Measurements from ENCODE around the gene OTUD4.

Gene OTUD4

DNA sequence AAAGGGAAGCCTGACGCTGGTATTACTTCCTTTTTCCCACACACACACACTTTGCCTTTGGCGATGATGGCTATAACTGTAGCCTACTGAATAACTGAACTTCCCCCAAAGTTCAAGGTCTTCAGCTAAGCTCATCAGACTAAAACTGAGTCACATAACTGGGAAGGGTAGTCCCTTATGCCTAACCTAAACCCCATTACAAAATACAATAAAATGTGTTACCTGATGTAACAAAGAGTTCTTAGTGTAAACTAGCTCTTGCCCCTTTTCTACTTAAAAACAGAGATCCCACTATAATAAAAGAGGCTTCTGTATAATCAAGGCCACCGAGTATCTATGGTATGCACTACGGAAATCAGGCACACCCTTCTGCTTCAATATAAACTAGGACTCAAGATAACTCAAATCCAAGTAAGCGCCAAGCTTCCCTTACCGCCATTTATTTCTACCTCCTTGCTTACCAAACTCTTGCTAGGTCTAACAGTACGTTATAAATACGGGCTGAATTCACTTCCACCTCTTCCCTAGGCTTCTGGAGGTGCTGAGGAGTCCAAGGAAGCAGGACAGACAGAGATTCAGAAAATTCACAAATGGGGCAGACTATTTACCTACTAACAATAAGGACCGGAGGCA is 2.4 kb downstream of the OTUD4 start:
- Histone ChIP-seq H3K27me3 (ENCODE audit: control insufficient read depth, insufficient read depth, low read length) (no peaks in the 10 kb centered on the region), H3K36me3 (ENCODE audit: control insufficient read depth, insufficient read depth, low read length) (no peaks in the 10 kb centered on the region), H3K4me1 (ENCODE audit: control insufficient read depth, insufficient read depth, low read length) (peaks cover 18% of the 10 kb centered on the region), H3K9ac (ENCODE audit: low read length) (peak overlapping the region; percentile 87), H3K4me3 (ENCODE audit: low read length) (peak overlapping the region; percentile 79), H3K9me3 (ENCODE audit: control insufficient read depth, low read length) (no peaks in the 10 kb centered on the region)

DNA sequence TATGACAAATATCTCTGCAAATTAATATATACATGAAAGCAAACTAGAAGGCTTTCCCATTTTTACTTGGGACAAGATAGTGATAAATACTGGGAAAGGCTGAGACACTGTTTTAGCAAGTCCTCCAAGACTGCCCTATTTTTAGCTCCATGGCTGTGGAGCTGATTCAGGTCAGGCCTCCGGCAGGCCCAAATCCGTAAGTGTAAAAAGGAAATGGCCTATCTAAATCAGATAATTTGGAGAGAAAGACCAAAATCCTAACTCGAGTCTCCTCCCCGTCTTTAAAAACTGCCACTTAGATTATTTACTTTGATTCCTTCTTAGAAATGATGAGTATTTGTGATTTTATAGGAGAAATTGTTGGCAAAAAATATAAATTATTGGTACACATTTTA is 2.9 kb downstream of the OTUD4 start:
- peak overlapping the region; percentile 79 for H3K4me3 ChIP-seq (ENCODE audit: low read length)

DNA sequence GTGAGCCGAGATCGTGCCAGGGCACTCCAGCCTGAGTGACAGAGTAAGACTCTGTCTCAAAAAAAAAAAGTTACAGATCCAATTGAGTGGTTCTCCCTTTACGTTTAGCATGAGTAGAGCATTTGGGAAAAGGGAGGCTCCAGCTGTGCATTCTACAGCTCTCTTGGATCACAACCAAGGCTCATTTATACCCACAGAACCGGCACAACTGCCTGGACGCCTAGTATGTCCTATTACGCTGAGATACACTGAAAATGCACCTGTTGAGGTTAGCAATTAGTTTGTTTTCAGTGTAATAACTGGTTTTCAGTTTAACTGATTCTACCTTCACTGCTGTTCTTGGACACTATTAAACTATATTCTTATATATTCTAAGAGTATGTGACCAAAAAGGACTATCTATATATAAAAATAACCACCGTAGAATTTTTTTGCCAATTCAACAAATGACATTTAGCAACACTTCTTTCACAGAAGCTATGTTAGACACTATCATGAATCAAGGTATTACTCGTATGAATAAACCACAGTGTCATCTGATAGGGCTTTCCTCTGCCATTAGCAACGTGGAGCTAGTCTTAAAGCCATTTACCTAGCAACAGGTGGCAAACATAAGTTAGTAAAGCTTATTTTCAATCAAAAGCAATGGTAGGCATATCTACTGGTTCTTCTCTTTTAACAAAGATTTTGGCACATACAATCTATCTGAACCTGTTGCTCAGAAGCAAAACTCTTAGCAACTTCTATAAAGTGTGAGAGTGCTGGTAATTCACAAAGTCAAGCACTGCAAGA is 3.6 kb downstream of the OTUD4 start:
- Histone ChIP-seq H3K27me3 (ENCODE audit: control insufficient read depth, insufficient read depth, low read length) (no peaks in the 10 kb centered on the region), H3K4me3 (ENCODE audit: low read length) (no peak overlapping the region), H3K4me1 (ENCODE audit: control insufficient read depth, insufficient read depth, low read length) (peaks cover 18% of the 10 kb centered on the region), H3K9me3 (ENCODE audit: control insufficient read depth, low read length) (no peaks in the 10 kb centered on the region), H3K36me3 (ENCODE audit: control insufficient read depth, insufficient read depth, low read length) (no peaks in the 10 kb centered on the region), H3K9ac (ENCODE audit: low read length) (no peak overlapping the region)

More for the DNA sequence above, 2.9 kb downstream of the OTUD4 start:
- Histone ChIP-seq H3K36me3 (ENCODE audit: control insufficient read depth, insufficient read depth, low read length) (no peaks in the 10 kb centered on the region), H3K27me3 (ENCODE audit: control insufficient read depth, insufficient read depth, low read length) (no peaks in the 10 kb centered on the region), H3K9ac (ENCODE audit: low read length) (no peak overlapping the region), H3K9me3 (ENCODE audit: control insufficient read depth, low read length) (no peaks in the 10 kb centered on the region), H3K4me1 (ENCODE audit: control insufficient read depth, insufficient read depth, low read length) (peaks cover 18% of the 10 kb centered on the region)

DNA sequence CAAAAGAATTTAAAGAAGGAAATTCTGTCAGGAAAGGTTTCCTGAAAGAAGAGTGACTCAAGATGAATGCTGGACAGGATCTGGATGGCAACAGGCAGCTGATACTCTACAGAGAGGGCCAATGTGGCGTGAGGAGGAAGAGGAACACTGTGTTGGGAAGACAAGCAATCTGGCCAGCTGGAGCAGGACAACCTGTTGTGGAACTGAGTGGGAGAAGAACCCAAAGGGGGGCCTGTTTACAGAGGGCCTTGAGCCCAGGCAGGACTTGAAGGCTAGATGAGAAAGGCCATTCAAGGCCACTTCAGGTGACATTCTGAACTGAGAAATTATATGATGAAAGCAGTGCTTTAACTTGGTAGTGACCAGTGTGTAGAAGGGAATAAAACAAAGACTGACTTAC is 8.5 kb downstream of the OTUD4 start:
- peaks cover 4% of the 10 kb centered on the region for H3K36me3 ChIP-seq (ENCODE audit: control insufficient read depth, insufficient read depth, low read length)
- no peak overlapping the region for H3K9ac ChIP-seq (ENCODE audit: low read length)
- H3K4me1 ChIP-seq (ENCODE audit: control insufficient read depth, insufficient read depth, low read length), result peaks cover 4% of the 10 kb centered on the region
- no peak overlapping the region for H3K4me3 ChIP-seq (ENCODE audit: low read length)
- no peaks in the 10 kb centered on the region for H3K27me3 ChIP-seq (ENCODE audit: control insufficient read depth, insufficient read depth, low read length)
- no peaks in the 10 kb centered on the region for H3K9me3 ChIP-seq (ENCODE audit: control insufficient read depth, low read length)

DNA sequence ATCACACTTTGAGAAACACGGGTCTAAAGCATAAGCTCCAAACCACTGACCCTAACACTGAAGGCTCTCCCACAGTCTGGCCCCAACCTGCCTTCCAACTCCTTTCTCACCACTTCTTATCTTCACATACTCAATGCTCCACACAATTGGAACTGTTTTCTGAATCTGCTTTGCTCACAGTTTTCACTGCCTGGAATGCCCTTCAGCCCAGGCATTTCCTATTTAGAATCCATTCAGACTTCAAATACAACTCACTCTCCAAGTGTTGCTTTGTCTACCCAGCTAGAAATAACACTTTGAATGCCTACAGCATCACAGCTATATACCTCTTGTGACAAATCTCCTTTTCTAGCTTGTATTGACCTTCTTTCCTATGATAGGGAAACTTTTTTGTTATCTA is 10.2 kb downstream of the OTUD4 start:
- Histone ChIP-seq H3K9me3 (ENCODE audit: control insufficient read depth, low read length) (no peaks in the 10 kb centered on the region), H3K4me3 (ENCODE audit: low read length) (no peak overlapping the region), H3K27me3 (ENCODE audit: control insufficient read depth, insufficient read depth, low read length) (no peaks in the 10 kb centered on the region), H3K4me1 (ENCODE audit: control insufficient read depth, insufficient read depth, low read length) (no peaks in the 10 kb centered on the region), H3K36me3 (ENCODE audit: control insufficient read depth, insufficient read depth, low read length) (peaks cover 4% of the 10 kb centered on the region), H3K9ac (ENCODE audit: low read length) (no peak overlapping the region)

DNA sequence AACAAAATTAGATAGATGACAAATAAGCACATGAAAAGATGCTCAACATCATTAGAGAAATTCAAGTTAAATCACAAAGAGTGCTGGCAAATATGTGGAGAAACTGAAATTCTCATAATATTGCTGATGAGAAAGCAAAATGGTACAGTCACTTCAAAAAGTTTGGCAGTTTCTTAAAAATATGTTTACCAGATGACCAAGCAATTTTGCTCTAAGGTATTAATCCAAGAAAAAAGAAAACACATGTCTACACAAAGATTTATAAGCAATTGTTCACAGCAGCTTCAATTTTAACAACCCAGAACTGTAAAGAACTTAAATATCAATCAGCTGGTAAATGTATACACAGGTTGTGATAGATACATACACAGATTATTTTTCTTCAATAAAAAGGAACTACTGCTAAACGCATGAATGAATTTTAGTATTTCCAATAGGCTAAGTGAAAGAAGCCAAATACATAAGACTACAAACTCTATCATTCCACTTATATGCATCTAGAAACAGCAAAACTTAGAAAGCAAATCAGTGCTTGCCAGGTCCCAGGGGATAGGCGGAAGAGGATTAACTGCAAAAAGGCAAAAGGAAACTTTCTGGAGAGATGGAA is 11.7 kb downstream of the OTUD4 start:
- Histone ChIP-seq H3K36me3 (ENCODE audit: control insufficient read depth, insufficient read depth, low read length) (peaks cover 4% of the 10 kb centered on the region), H3K4me1 (ENCODE audit: control insufficient read depth, insufficient read depth, low read length) (no peaks in the 10 kb centered on the region)

DNA sequence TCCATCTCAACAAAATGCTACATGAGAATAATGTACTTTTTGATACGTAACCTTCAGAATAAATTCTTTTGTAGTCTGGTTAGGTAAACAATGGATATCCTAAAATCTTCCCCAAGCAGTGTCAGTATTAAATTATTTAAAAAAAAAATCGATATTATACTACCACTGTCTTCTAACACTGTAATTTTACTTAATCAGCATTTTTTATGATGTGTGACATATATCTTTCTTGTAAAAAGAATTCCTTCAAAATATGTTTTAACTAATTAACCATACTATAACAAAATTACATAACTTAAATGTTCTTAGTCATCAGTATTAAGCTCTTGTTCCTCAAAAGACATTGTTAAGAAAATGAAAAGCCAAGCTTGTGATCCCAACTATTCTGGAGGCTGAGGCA is 12.5 kb downstream of the OTUD4 start:
- H3K4me3 ChIP-seq (ENCODE audit: low read length), result no peak overlapping the region
- H3K9me3 ChIP-seq (ENCODE audit: control insufficient read depth, low read length), result no peaks in the 10 kb centered on the region
- peaks cover 4% of the 10 kb centered on the region for H3K36me3 ChIP-seq (ENCODE audit: control insufficient read depth, insufficient read depth, low read length)
- no peaks in the 10 kb centered on the region for H3K27me3 ChIP-seq (ENCODE audit: control insufficient read depth, insufficient read depth, low read length)
- H3K4me1 ChIP-seq (ENCODE audit: control insufficient read depth, insufficient read depth, low read length), result no peaks in the 10 kb centered on the region
- no peak overlapping the region for H3K9ac ChIP-seq (ENCODE audit: low read length)

More for the DNA sequence above, 11.7 kb downstream of the OTUD4 start:
- Histone ChIP-seq H3K9ac (ENCODE audit: low read length) (no peak overlapping the region), H3K27me3 (ENCODE audit: control insufficient read depth, insufficient read depth, low read length) (no peaks in the 10 kb centered on the region), H3K9me3 (ENCODE audit: control insufficient read depth, low read length) (no peaks in the 10 kb centered on the region), H3K4me3 (ENCODE audit: low read length) (no peak overlapping the region)

DNA sequence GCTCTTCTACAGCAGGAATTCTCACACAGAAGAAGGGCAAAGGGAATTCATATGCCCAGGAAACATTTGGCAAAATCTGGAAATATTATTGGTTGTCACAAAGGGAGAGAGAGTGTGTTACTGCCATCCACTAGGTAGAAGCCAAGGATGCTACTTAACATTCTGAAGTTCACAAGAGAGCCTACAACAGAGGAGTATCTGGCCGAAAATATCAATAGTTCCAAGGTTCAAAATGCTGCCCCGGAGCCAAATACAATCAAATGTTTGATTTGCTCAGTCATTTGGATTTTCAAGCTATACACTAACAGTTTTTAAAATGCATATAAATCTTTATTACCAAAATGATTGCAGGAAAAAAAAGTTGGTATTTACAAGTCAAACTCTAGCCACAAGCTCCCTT is 18.8 kb downstream of the OTUD4 start:
- H3K9ac ChIP-seq (ENCODE audit: low read length), result no peak overlapping the region
- no peaks in the 10 kb centered on the region for H3K9me3 ChIP-seq (ENCODE audit: control insufficient read depth, low read length)
- no peaks in the 10 kb centered on the region for H3K4me1 ChIP-seq (ENCODE audit: control insufficient read depth, insufficient read depth, low read length)
- no peaks in the 10 kb centered on the region for H3K36me3 ChIP-seq (ENCODE audit: control insufficient read depth, insufficient read depth, low read length)
- H3K27me3 ChIP-seq (ENCODE audit: control insufficient read depth, insufficient read depth, low read length), result no peaks in the 10 kb centered on the region
- no peak overlapping the region for H3K4me3 ChIP-seq (ENCODE audit: low read length)

DNA sequence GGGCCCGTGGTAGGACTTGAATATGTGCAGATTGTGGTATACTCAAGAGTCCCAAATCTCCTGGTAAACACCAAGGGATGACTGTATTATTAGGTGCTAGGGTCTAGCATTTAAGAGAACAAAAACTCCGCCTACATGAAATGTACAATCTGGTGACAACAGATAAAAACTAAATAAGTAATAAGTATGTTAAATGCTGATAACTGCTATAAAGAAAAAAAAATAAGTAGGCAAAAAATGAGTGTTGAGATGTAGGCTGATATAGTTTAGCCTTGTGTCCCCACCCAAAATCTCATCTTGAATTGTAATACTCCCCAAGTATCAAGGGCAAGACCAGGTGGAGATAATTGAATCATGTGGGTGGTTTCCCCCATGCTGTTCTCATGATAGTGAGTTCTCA is 23.4 kb downstream of the OTUD4 start:
- Histone ChIP-seq H3K4me1 (ENCODE audit: control insufficient read depth, insufficient read depth, low read length) (no peaks in the 10 kb centered on the region), H3K27me3 (ENCODE audit: control insufficient read depth, insufficient read depth, low read length) (no peaks in the 10 kb centered on the region), H3K9ac (ENCODE audit: low read length) (no peak overlapping the region), H3K4me3 (ENCODE audit: low read length) (no peak overlapping the region), H3K9me3 (ENCODE audit: control insufficient read depth, low read length) (no peaks in the 10 kb centered on the region), H3K36me3 (ENCODE audit: control insufficient read depth, insufficient read depth, low read length) (no peaks in the 10 kb centered on the region)

DNA sequence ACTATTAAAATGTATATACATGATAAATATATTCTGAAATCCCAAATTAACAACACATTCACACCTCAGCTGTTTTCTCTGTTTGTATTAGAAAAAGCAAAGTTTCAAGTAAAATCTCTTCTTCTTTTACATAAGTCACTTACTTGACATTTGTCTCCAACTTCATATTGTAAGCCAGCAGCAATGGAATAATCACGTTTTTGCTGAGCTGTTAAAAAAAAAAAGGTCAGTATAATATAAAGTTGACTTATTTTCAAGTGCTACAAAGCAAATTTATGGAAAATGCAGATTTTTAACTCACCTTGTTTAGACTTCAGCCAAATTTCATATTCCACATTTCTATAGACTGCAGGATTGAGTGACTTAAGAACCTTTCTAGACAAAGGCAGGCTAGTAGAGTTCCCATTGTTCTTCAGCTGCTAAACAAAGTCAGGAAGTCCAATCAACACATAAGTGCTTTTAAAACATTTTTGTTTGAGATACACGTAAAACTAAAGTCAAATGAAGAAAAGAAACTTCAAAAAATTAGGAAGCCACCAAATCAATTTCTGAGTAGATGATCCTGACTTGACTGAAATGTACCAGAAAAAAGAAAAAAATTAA is 25.0 kb downstream of the OTUD4 start:
- Histone ChIP-seq H3K9me3 (ENCODE audit: control insufficient read depth, low read length) (no peaks in the 10 kb centered on the region), H3K4me1 (ENCODE audit: control insufficient read depth, insufficient read depth, low read length) (no peaks in the 10 kb centered on the region), H3K27me3 (ENCODE audit: control insufficient read depth, insufficient read depth, low read length) (no peaks in the 10 kb centered on the region), H3K36me3 (ENCODE audit: control insufficient read depth, insufficient read depth, low read length) (no peaks in the 10 kb centered on the region), H3K9ac (ENCODE audit: low read length) (no peak overlapping the region), H3K4me3 (ENCODE audit: low read length) (no peak overlapping the region)

DNA sequence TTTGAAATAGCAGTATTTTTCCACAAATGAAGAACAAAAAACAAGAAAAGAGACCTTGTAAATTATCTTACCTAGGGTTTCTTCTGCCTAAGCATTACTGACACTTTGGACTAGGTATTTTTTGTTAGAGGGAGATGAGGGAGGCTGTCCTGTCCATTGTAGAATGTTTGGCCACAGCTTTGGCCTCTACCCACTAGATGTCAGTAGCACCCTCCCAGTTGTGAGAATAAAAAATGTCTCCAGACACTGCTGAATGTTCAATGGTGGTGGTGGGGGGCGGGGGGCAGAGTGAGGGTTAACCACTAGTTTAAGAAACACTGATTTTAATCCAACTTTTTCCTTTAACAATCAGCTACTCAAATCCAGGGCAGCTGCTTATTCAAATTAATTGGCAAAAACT is 25.8 kb downstream of the OTUD4 start:
- H3K36me3 ChIP-seq (ENCODE audit: control insufficient read depth, insufficient read depth, low read length), result no peaks in the 10 kb centered on the region
- H3K4me3 ChIP-seq (ENCODE audit: low read length), result no peak overlapping the region
- no peak overlapping the region for H3K9ac ChIP-seq (ENCODE audit: low read length)

DNA sequence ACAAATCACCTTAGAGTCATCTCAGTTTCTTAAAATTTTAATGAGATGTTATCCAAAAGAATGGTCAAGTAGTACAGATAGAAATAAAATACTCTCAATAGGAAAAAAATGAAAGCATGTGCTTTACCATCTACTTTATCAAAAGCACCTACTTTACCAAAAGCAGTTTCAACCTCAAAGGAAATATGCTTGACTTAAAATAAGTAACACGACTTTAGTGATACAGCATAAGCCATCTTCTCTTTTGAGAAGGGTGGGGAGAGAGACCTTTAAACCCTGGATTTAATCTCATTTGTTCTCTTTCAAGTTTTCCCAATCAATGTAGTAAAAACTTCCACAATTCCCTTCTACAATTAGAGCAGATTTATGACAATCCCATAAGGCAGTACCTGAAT is 26.5 kb downstream of the OTUD4 start:
- Histone ChIP-seq H3K36me3 (ENCODE audit: control insufficient read depth, insufficient read depth, low read length) (peaks cover 3% of the 10 kb centered on the region), H3K4me3 (ENCODE audit: low read length) (no peak overlapping the region)

More for the DNA sequence above, 25.8 kb downstream of the OTUD4 start:
- Histone ChIP-seq H3K9me3 (ENCODE audit: control insufficient read depth, low read length) (no peaks in the 10 kb centered on the region), H3K4me1 (ENCODE audit: control insufficient read depth, insufficient read depth, low read length) (no peaks in the 10 kb centered on the region), H3K27me3 (ENCODE audit: control insufficient read depth, insufficient read depth, low read length) (no peaks in the 10 kb centered on the region)

More for the DNA sequence above, 26.5 kb downstream of the OTUD4 start:
- no peaks in the 10 kb centered on the region for H3K9me3 ChIP-seq (ENCODE audit: control insufficient read depth, low read length)
- no peaks in the 10 kb centered on the region for H3K27me3 ChIP-seq (ENCODE audit: control insufficient read depth, insufficient read depth, low read length)
- H3K4me1 ChIP-seq (ENCODE audit: control insufficient read depth, insufficient read depth, low read length), result no peaks in the 10 kb centered on the region
- no peak overlapping the region for H3K9ac ChIP-seq (ENCODE audit: low read length)

Data from mucosa of stomach (tissue), 1 donor.